Retina (tissue), 1 donor: ENCODE results near the gene SAMD3.
A peak's percentile ranks its signal among the peaks of the same experiment; 100 is the strongest.
"Not testable (repeated sequence)": the region's sequence is repeated elsewhere in the genome, so short reads cannot be mapped to it uniquely, and the experiment has no call there.

Experiments
- DNase-seq: peaks from one replicate; pipeline ENCODE4 v3.0.0-alpha.2; 2016

SAMD3 gene

DNA sequence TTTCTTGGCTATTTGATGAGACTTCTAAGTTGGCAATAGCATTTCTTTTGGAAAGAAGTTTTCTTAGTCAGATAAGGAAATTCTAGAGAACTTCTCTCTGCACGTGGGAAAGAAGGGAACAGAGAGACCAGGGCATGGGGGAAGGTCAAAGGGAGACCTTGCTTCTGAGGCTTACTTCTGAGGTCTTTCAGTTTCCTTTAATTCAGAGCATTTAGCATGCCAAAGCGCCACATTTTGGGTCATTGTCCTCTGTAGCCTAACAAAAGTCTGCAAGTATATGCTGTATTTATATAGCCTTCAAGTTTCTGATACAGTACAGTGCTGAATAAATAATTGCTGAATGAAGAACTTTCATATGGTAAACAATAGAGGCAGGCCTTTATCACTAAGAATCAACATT lies 95.6 kb downstream of the SAMD3 start:
- DNase-seq, result no peak

- no peak for DNase-seq
Measured at GRCh38 chr6:130122243-130122642, 100.5 kb downstream of the SAMD3 start.

DNA sequence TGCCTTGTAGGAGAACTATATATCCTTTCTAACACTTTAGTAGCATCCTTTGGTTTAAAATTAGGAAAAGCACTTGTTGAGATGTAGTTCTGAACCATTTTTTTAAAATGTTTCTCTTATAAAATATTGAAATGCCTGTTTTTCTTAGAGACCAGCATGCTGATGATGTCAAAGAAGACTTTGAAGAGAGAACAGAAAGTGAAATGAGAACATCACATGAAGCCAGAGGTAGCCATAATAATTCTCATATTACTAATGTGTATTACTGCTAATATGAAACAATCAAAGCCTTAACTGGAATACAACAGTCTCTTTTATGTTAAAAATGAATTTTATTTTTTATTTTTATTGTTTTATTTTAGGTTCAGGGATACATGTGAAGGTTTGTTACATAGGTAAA lies 102.0 kb downstream of the SAMD3 start:
- no peak for DNase-seq

DNA sequence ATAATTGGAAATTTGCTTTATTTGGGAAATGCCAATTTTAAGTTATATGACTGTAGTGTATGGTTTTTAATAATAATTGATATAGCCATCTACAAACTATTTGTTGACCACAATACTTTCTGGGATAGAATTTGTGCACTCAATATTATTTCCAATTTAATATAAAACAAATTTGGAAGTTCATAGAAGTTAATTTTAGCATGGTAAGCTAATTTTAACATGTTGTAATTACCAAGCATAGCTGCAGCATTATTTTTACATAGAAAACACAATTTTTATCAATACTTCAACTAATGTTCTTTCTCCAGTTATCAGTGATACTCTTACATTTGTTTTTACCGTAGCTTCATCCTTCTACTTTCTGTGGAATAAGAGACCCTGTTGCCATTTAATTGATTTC lies 103.5 kb downstream of the SAMD3 start:
- no peak for DNase-seq

DNA sequence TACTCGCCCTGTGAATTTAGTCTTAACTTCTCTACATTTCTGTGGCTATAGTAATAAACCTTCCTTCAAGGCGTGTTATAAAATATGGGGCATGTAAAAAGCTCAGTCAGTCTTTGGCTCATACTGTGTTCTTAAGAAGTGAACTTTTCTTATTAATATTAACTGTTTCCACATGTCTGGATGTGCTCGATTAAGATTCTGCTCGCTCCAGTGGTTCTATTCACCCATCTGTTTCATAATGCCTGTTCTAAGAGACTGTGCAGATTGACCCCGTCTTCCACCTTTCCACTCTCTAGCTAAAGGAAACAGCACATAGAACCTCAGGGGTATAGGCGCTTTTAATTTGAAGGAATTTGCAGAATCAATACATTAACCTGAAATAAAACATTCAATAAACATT lies 104.5 kb downstream of the SAMD3 start:
- DNase-seq, result peak; percentile 65

GRCh38 chr6:130117187-130117701 lies 105.5 kb downstream of the SAMD3 start:
- DNase-seq, result not testable (repeated sequence)

- no peak for DNase-seq
Measured at GRCh38 chr6:130116273-130116672, 106.5 kb downstream of the SAMD3 start.

DNA sequence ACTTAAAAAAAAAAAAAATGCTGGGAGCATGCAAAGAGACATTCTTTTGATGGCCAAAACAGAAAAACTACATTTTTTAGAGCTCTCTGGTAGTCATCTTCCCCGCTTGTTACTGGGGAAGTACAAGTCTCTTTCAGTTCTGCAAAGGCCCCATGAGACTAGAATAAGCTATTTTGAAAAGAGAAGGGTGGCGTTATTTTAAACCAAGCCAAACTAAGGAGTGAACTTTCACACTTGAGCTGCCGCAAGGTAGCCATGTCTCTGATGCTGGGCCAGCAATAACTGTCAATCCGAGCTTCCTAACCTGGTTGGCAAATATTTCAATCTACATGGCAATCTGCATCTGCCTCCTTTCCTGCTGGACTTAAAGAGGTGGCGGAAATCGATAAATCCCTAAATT lies 107.7 kb downstream of the SAMD3 start:
- no peak for DNase-seq

DNA sequence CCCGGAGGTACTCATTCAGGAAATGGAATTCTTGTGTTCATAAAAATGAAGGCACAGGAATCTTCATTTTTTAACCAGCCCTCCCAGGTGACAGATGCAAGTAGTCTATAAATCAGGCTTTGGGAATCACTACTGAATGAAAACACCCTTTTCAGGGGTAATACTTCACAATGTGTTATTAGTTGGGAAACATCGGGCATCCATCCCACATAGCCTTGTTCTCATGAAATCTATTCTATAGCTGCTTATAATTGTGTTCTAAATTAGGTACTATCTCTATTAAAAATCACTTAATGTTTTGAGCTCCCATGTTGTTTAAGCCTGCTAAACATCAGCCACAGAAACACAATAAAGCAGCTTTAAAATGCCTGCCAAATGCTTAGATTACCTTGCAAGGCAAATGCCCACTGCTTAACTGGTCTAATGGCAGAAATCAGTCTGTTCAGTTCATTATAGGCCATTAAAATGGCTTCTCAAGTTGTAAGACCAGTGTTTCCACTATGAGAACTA lies 109.5 kb downstream of the SAMD3 start:
- DNase-seq, result no peak

DNA sequence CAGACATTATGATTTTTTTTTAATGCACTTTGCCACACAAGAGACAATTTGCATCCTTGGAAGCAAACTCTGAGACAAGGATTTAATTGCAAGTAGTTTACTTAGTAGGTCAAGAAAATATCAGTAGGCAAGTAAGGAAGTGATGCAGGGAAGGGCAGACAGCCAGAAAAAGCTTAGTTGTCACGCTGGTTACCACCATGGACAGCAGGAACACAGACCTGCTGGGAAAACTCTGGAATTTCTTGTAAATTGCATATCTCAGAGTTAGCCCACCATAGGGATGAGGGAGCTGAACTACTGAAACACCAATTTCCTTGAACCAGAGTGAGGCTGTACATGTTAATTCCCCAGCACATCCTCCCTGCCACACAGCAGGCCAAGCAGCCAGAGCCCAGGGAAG lies 111.7 kb downstream of the SAMD3 start:
- no peak for DNase-seq

- no peak for DNase-seq
Measured at GRCh38 chr6:130107710-130108109, 115.0 kb downstream of the SAMD3 start.

- no peak for DNase-seq
Measured at GRCh38 chr6:130105996-130106704, 116.6 kb downstream of the SAMD3 start.

DNA sequence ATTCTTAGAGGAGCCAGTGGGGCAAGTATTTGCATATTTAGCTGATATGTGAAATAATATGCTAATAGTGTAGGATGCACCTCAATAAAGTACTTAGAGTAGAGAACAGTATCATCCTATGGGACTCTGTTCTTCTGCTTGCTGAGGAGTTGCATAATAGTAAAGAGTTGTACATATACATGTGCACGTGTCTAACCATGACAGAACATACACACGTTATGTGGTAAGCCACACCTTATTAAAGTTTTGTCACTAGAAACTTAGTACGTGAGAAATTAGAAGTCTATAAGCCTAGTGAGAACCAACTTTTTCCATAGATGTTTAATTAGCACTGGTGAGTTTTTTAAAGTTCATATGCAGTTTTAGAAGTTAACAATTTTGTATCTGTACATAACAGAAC lies 123.6 kb downstream of the SAMD3 start:
- DNase-seq, result no peak

GRCh38 chr6:130098317-130098716 lies 124.4 kb downstream of the SAMD3 start:
- no peak for DNase-seq
